GM10266 (cell line): Measurements from ENCODE around the gene ZHX3.

Source experiments
- DNase-seq: peaks from one replicate; pipeline ENCODE4 v3.0.0; 2012; ENCODE audit errors: extremely low spot score
- TF ChIP-seq, protein P1 (sequence below): IDR thresholded peaks from 2 replicates; pipeline ENCODE4 v1.5.1; 2012; ENCODE audit warnings: mild to moderate bottlenecking, low read depth; ENCODE audit not compliant: control insufficient read depth, insufficient read depth; ENCODE audit errors: missing control alignments

Gene ZHX3

DNA sequence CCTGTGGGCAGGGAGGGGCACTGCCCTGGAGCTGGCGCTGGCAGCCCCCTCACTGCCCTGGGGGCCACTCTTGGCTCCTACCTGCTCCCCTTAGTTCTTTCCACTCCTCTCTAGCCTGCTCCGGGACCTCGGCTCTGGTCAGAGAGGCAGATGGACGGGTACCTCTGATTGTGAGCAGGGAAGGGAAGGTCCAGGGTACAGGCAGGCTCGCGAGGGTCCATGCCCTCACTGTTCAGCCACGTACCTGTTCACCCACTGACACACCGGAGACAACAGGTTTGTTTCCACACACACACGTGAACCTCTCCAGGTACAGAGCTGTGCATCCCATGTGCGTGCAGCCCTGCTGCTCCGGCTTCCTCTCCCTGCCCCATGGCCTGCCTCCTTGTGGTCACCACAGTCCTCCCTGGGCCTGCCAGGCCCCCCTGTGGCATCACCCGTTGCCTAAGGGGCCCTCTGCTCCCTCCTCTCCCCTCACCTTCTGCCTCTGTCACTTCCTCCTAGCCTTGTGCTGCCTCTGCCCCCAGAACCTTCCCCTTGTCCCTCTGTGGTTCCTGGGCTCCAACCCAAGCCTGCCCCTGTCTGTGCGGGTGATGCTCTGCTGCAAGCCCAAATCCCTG is 46.8 kb upstream of the ZHX3 start:
- DNase-seq = no peak
- TF ChIP-seq, protein P1, sequence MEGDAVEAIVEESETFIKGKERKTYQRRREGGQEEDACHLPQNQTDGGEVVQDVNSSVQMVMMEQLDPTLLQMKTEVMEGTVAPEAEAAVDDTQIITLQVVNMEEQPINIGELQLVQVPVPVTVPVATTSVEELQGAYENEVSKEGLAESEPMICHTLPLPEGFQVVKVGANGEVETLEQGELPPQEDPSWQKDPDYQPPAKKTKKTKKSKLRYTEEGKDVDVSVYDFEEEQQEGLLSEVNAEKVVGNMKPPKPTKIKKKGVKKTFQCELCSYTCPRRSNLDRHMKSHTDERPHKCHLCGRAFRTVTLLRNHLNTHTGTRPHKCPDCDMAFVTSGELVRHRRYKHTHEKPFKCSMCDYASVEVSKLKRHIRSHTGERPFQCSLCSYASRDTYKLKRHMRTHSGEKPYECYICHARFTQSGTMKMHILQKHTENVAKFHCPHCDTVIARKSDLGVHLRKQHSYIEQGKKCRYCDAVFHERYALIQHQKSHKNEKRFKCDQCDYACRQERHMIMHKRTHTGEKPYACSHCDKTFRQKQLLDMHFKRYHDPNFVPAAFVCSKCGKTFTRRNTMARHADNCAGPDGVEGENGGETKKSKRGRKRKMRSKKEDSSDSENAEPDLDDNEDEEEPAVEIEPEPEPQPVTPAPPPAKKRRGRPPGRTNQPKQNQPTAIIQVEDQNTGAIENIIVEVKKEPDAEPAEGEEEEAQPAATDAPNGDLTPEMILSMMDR = no peak

DNA sequence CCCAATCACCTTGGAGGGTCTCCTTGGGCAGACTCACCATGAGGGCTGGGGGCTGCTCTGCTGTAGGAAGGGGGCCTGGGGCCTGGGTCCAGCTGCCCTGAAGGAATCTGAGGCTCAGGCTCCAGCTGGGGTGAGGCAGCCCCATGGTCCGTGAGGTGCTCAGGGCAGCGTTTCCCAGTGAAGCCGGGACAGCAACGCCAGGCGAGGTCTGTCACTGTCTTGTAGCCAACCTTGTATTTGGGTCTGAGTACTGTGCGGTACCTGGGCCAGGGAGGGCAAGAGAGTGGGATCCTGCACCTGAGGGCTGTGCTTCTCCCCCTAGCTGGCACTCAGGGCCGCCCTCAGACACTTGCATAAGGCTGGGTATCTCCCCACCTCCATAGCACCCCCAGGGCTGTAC is 46.1 kb upstream of the ZHX3 start:
- no peak for DNase-seq
- TF ChIP-seq, protein P1 = no peak

- TF ChIP-seq, protein P1 = no peak
- DNase-seq = no peak
Observed at GRCh38 chr20:41362748-41363140, 45.2 kb upstream of the ZHX3 start.

- TF ChIP-seq, protein P1 = no peak
- no peak for DNase-seq
Observed at GRCh38 chr20:41361757-41362747, 44.5 kb upstream of the ZHX3 start.

DNA sequence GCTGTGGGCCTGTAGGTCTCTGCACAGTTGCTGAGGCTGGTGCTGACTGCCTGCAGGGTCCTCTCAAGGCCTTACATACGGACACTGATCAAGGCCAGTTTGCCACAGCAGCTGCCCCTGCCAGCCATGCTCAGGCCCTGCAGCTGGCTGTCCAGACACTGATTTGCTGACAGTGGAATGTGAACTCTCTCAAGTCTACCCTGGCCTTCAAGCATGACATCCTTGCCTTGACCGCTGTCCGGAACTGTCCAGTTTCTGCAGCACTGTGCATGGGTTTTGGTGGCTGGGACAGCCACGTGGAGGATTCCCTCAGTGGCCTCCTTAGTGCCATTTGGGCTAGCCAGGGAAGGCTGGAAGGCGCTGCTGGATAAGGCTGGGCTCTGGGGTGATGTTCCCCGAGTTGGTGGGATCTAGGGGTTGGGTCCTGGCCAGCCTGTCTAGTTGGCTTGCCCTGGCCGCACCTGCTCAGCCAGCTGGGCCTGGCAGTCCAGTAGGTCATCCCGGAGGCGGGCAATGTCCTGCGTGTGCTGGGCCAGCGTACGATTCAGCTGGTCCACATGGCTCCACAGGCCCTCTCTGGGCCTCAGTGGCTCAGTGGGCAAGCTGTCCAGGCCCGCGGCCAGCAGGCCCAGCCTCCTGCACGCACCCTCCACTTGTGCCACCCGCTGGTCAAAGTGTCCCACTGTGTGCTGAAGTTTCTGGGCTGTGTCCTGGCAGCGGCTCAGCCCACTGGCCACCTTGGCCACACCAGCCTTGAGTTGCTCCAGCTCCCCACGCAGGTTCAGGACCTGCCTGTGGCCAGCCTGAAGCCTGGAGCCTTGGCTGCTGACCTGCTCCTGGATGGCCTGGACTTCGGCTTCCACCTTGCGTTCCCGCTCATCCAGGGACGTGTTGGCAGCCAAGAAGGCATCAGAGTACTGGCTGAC is 43.6 kb upstream of the ZHX3 start:
- TF ChIP-seq, protein P1 = no peak
- no peak for DNase-seq

GRCh38 chr20:41359541-41360011 is 42.0 kb upstream of the ZHX3 start:
- TF ChIP-seq, protein P1 = no peak
- no peak for DNase-seq
